ENCODE measurements around the gene CARD9.
A peak's percentile ranks its signal among the peaks of the same experiment; 100 is the strongest.

The CARD9 gene

DNA sequence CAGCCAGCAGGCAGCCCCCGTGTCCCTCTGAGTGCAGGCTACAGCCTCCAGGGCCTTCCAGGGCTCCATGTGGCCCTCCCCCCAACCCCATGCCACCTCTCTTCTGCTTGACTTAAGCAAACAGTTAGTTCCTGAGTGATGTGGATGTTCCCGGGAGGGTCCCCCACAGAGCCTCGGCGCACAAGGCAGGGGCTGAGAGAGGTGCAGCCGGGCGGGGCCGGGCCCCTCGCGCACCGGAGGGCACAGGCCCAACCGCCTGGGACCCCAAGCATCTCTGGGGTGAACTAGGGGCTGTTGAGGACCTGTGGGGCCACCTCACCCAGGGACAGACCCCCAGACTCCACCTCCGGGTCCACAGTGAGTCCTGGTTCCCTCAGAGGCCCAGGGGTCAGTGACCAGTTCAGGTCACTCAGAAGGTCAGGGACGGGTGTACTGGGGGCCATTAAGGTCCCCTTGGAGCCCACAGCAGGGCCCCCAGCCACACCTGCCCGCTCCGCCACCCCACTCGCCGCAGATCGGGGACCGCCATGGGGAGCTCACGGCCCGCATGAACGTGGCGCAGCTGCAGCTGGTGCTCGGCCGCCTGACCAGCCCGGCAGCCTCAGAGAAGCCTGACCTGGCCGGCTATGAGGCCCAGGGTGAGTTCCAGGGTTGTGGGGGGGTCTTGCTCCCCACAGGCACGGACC is 33.0 kb downstream of the CARD9 start:
- no peak overlapping the region for H3K4me2 ChIP-seq
- no peaks in the 10 kb centered on the region for H4K20me1 ChIP-seq (ENCODE audit: insufficient read depth)
- no peaks in the 10 kb centered on the region for H3K79me2 ChIP-seq (ENCODE audit: insufficient read depth, low read depth)
- no peak overlapping the region for H2AFZ ChIP-seq (ENCODE audit: low read depth)
- no peak overlapping the region for H3K9ac ChIP-seq
- peaks cover 5% of the 10 kb centered on the region for H3K4me1 ChIP-seq (ENCODE audit: low read depth, poor library complexity, severe bottlenecking)
- no peak overlapping the region for H3K4me3 ChIP-seq (IDR thresholded peaks at IDR 0.05; ENCODE audit: insufficient read depth, low read depth, low read length)
- no peak overlapping the region for H3K27ac ChIP-seq
- peaks cover 67% of the 10 kb centered on the region for H3K27me3 ChIP-seq (ENCODE audit: insufficient read depth, low read depth)
- TF ChIP-seq, protein P1, sequence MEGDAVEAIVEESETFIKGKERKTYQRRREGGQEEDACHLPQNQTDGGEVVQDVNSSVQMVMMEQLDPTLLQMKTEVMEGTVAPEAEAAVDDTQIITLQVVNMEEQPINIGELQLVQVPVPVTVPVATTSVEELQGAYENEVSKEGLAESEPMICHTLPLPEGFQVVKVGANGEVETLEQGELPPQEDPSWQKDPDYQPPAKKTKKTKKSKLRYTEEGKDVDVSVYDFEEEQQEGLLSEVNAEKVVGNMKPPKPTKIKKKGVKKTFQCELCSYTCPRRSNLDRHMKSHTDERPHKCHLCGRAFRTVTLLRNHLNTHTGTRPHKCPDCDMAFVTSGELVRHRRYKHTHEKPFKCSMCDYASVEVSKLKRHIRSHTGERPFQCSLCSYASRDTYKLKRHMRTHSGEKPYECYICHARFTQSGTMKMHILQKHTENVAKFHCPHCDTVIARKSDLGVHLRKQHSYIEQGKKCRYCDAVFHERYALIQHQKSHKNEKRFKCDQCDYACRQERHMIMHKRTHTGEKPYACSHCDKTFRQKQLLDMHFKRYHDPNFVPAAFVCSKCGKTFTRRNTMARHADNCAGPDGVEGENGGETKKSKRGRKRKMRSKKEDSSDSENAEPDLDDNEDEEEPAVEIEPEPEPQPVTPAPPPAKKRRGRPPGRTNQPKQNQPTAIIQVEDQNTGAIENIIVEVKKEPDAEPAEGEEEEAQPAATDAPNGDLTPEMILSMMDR (conservative IDR thresholded peaks at IDR 0.05; ENCODE audit: low read depth, low read length): no peak
- H3K36me3 ChIP-seq (ENCODE audit: insufficient read depth): no peaks in the 10 kb centered on the region

DNA sequence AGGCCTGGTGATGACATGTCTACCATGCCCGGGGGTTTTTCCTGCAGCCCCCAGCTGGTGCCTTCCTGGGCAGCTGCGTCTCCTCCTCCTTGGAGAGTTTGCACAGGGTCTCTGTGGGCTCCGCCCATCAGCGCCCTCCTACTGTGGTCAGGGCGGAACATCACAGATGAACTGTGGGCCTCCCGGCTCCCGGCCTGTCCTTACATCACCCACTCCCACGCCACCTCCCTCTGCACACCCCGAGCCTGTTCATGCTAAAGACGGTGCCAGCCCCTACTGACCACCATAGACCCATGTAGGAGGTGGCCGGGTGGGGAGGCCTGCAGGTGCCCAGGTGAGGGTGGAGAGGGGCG is 33.5 kb downstream of the CARD9 start:
- Histone ChIP-seq H3K4me3 (IDR thresholded peaks at IDR 0.05; ENCODE audit: insufficient read depth, low read depth, low read length) (no peak overlapping the region), H3K27me3 (ENCODE audit: insufficient read depth, low read depth) (peaks cover 68% of the 10 kb centered on the region), H3K79me2 (ENCODE audit: insufficient read depth, low read depth) (no peaks in the 10 kb centered on the region), H3K4me2 (no peak overlapping the region), H3K9ac (no peak overlapping the region), H2AFZ (ENCODE audit: low read depth) (no peak overlapping the region), H3K36me3 (ENCODE audit: insufficient read depth) (no peaks in the 10 kb centered on the region), H3K27ac (no peak overlapping the region), H4K20me1 (ENCODE audit: insufficient read depth) (no peaks in the 10 kb centered on the region), H3K4me1 (ENCODE audit: low read depth, poor library complexity, severe bottlenecking) (peaks cover 5% of the 10 kb centered on the region)
- TF ChIP-seq, protein P1 (conservative IDR thresholded peaks at IDR 0.05; ENCODE audit: low read depth, low read length): no peak

DNA sequence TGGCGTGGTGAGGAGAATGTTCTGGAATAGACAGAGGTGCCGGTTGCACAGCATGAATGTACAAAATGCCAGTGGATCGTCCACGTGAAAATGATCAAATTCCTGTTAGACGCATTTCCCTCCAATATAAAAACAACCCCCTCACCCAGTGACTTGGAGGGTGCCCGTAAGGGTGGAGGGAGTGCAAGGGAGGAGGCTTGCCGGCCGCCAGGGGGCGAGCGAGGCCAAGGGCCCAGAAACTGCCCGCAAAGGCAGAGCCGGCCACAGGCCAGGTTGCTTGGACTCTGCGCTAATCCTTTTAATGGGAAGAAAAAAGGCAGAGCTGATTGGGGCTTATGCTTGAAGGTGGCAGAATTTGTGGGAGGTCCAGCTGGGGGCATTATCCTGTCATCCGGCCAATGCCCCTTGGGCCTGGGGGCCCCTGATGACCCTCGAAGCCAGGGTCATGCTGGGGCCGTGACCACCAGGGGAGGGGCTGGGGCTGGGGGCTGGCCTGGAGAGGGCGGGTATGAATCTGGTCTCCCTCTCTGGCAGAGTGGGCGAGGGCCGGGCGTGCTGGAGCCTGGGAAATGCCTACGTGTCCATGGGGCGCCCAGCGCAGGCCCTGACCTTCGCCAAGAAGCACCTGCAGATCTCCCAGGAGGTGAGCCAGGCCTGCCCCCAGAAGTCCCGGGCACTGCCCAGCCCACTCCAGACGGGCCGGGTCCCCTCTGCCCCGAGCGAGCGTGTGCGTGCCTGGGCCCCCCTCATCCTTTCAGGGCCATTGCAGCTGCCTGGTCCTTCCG is 34.1 kb downstream of the CARD9 start:
- Histone ChIP-seq H4K20me1 (ENCODE audit: insufficient read depth) (no peaks in the 10 kb centered on the region), H3K36me3 (ENCODE audit: insufficient read depth) (no peaks in the 10 kb centered on the region), H3K4me3 (IDR thresholded peaks at IDR 0.05; ENCODE audit: insufficient read depth, low read depth, low read length) (no peak overlapping the region), H3K9ac (no peak overlapping the region), H3K27me3 (ENCODE audit: insufficient read depth, low read depth) (peaks cover 68% of the 10 kb centered on the region), H3K27ac (no peak overlapping the region), H3K4me1 (ENCODE audit: low read depth, poor library complexity, severe bottlenecking) (peaks cover 5% of the 10 kb centered on the region), H2AFZ (ENCODE audit: low read depth) (no peak overlapping the region), H3K4me2 (no peak overlapping the region), H3K79me2 (ENCODE audit: insufficient read depth, low read depth) (no peaks in the 10 kb centered on the region)
- TF ChIP-seq, protein P1 (conservative IDR thresholded peaks at IDR 0.05; ENCODE audit: low read depth, low read length): peak; percentile 94

DNA sequence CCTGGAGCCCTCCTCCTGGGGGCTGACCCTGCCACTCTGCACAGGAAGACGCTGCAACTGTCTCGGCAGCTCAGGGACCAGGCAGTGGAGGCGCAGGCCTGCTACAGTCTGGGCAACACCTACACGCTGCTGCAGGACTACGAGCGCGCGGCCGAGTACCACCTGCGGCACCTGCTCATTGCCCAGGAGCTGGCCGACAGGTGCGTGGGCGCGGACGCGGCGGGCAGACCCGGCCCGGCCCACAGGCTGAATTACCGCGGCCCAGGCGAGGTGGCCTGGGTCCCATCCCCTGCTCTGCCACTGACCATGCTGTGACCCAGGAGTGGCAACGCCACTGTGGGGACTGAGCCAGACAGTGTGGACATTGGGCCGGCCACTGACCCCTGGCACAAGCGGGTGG is 35.0 kb downstream of the CARD9 start:
- H3K4me2 ChIP-seq: no peak overlapping the region
- H3K27ac ChIP-seq: no peak overlapping the region
- H3K4me1 ChIP-seq (ENCODE audit: low read depth, poor library complexity, severe bottlenecking): peaks cover 5% of the 10 kb centered on the region
- no peak overlapping the region for H2AFZ ChIP-seq (ENCODE audit: low read depth)
- no peaks in the 10 kb centered on the region for H3K36me3 ChIP-seq (ENCODE audit: insufficient read depth)
- H3K27me3 ChIP-seq (ENCODE audit: insufficient read depth, low read depth): peaks cover 75% of the 10 kb centered on the region
- TF ChIP-seq, protein P1 (conservative IDR thresholded peaks at IDR 0.05; ENCODE audit: low read depth, low read length): no peak
- H3K4me3 ChIP-seq (IDR thresholded peaks at IDR 0.05; ENCODE audit: insufficient read depth, low read depth, low read length): no peak overlapping the region
- no peaks in the 10 kb centered on the region for H3K79me2 ChIP-seq (ENCODE audit: insufficient read depth, low read depth)
- no peaks in the 10 kb centered on the region for H4K20me1 ChIP-seq (ENCODE audit: insufficient read depth)
- H3K9ac ChIP-seq: no peak overlapping the region

Measured in KMS-11 (cell line).